GM18511 (cell line): ENCODE data around the gene APOC4.
A peak's percentile ranks its signal among the peaks of the same experiment; 100 is the strongest.
"Not testable (repeated sequence)": the region's sequence is repeated elsewhere in the genome, so short reads cannot be mapped to it uniquely, and the experiment has no call there.

ENCODE experiments used
- ATAC-seq: cut with Tn5 transposase; IDR thresholded peaks from one replicate; pipeline ENCODE4 v1.9.1; 2021; ENCODE audit warnings: mild to moderate bottlenecking, moderate library complexity; ENCODE audit not compliant: unreplicated experiment

Gene APOC4

GRCh38 chr19:44914433-44915206 lies 27.4 kb upstream of the APOC4 start, which contains the start of gene APOC1:
TSS of gene APOC1 (plus strand) at chr19:44914608. CDS start at chr19:44914892, 284 bp downstream.
- ATAC-seq = peak; percentile 92

GRCh38 chr19:44924243-44924725 lies 17.8 kb upstream of the APOC4 start:
- no peak for ATAC-seq

- no peak for ATAC-seq
Observed at GRCh38 chr19:44925114-44925891, 16.7 kb upstream of the APOC4 start.

DNA sequence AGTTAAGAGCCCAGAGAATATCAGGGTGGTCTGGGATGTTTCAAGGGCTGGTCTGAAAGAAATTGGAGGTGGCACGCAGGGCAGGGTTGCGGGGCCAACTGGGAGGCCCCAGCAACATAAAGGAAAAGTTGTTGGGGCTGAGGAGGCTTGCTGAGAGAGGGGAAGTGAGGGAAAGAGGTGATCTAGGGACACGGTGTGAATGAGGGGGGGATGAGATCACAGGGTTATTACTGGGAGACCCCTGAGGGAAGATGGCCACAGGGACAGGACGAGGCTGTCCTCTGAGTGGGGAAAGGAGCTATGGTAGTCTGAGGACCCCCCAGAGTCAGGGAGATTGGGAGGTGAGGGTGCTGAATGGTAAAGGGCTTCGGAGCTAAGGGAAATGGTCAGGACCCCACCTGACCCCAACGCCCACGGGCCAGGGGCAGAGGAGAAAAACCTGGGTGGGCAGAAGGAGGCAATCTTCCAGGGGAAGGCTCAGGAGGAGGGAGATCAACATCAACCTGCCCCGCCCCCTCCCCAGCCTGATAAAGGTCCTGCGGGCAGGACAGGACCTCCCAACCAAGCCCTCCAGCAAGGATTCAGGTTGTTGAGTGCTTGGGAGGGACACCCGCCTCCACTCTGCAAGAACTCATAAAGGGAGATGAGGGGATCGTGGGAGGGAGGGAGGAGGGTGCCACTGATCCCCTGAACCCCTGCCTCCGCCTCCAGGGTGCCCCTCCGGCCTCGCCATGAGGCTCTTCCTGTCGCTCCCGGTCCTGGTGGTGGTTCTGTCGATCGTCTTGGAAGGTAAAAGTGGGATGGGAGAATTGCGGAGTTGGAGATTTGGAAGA lies 15.6 kb upstream of the APOC4 start:
- ATAC-seq = not testable (repeated sequence)

- ATAC-seq = no peak
Observed at GRCh38 chr19:44927746-44928145, 14.3 kb upstream of the APOC4 start.

GRCh38 chr19:44930088-44930487 lies 11.9 kb upstream of the APOC4 start:
- no peak for ATAC-seq

- ATAC-seq = no peak
Observed at GRCh38 chr19:44931541-44931940, 10.5 kb upstream of the APOC4 start.

DNA sequence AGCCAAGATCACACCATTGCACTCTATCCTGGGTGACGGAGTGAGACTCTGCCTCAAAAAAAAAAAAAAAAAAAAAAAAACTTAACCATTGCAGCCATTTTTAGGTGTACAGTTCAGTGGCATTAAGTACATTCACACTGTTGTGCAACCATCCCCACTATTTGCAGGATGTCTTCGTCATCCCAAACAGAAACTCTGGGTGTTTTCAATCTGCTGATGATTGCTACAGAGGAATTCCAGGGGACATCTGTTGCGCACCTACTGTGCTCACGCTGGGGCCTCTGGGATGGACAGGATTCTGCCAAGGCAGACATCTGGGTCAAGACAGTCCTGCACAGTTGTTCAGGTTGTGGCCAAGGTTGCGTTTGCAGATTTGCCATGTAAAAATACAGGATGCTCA lies 2.4 kb upstream of the APOC4 start:
- no peak for ATAC-seq

DNA sequence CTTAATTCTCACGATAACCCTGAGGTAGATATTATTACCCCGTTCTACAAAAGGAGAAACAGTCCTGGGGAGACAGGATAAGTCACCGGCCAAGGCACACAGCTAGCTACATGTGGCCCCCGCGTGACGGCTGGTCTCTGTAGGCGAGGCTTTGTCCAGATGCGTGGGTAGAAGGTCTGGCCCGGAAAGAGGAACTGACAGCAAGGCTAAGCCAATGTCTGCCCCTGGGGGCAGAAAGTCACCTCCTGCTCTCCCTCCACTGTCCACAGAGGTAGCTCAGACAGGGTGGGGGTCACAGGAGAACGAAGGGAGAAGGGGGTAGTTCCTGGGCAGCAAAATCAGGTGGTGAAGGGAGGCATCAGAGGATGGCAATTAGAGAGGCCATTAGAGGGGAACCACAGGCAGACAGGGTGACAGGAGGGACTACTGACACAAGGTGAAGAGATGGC lies 1.8 kb downstream of the APOC4 start:
- ATAC-seq = peak; percentile 83

- ATAC-seq = no peak
Observed at GRCh38 chr19:44947041-44947581, 5.1 kb downstream of the APOC4 start.

DNA sequence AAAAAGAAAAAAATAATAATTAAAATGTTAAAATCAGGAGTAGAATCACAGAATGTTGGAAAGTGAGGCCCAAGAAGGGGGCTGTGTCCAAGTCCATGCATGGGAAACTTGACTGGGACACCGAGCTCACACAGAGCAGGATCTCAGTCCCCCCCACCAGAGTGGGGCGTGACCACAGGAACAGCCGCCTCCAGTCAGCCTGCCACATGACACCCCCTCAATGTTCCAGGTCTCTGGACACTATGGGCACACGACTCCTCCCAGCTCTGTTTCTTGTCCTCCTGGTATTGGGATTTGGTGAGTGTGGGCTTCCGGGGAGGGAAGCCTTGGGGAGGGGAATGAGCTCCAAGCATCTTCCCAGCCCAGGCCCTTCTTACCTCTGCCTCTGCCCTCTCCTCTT lies 6.2 kb downstream of the APOC4 start:
- ATAC-seq = no peak

DNA sequence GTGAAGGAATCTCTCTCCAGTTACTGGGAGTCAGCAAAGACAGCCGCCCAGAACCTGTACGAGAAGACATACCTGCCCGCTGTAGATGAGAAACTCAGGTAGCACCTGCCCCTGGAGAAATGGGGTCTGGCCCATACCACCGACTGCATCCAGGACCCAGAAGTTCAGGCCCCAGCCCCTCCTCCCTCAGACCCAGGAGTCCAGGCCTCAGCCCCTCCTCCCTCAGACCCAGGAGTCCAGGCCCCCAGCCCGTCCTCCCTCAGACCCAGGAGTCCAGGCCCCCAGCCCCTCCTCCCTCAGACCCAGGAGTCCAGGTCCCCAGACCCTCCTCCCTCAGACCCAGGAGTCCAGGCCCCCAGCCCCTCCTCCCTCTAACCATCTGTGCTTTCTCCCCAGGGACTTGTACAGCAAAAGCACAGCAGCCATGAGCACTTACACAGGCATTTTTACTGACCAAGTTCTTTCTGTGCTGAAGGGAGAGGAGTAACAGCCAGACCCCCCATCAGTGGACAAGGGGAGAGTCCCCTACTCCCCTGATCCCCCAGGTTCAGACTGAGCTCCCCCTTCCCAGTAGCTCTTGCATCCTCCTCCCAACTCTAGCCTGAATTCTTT lies 6.8 kb downstream of the APOC4 start:
- no peak for ATAC-seq

- no peak for ATAC-seq
Observed at GRCh38 chr19:44949550-44949949, 7.5 kb downstream of the APOC4 start.

DNA sequence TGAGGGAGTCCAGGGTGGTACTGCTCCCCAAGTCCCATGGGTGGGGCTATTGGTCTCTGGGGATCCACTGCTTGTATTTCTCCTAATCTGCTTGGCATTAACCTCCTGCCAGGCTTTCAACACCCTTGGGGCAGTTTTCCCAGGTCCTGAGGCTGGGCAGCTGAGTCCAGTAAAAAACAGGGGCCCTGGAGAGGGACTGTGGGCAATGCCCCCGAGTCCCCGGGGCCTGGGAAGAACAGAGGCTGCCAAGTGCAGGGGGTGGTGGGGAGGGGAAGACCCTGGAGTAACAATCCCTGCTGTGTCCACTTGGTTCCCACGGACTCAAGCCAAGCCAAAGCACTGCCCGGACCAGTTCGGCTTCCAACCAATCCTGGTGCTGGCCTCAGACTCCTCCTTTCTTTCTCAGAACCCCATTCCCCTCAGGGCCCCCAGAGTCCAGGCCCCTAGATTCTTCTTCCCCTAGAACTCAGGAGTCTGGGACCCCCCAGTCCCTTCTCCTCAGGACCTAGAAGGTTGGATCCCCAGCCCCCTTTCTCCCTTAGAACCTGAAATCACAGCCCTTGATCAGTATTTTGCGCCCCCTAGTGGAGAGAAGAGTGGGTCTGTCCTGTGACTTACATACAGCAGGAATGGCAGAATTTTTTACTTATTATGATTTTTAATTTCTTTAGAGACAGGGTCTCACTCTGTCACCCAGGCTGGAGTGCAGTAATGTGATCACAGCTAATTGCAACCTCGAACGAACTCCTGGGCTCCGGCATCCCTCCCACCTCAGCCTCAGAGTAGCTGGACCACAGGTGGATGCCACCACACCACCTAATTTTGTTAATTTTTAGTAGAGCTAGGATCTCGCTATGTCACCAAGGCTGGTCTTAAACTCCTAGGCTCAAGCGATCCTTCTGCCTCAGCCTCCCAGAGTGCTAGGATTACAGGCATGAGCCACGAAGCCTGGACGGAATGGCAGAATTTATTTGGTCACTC lies 9.4 kb downstream of the APOC4 start:
- no peak for ATAC-seq

DNA sequence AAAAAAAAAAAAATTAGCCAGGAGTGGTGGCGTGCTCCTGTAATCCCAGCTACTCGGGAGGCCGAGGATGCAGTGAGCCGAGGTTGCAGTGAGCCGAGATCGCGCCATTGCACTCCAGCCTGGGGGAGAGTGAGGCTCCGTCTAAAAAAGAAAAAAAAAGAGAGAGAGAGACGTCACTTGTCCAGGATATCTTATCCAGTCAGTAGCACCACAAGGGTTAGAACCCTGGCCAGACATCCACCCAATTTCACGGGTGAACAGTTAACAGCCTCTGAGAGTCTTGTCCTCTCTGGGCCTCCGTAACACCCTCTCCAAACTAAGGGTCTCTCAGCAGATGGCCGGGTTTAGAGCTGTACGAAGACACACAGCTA lies 12.2 kb downstream of the APOC4 start:
- no peak for ATAC-seq

DNA sequence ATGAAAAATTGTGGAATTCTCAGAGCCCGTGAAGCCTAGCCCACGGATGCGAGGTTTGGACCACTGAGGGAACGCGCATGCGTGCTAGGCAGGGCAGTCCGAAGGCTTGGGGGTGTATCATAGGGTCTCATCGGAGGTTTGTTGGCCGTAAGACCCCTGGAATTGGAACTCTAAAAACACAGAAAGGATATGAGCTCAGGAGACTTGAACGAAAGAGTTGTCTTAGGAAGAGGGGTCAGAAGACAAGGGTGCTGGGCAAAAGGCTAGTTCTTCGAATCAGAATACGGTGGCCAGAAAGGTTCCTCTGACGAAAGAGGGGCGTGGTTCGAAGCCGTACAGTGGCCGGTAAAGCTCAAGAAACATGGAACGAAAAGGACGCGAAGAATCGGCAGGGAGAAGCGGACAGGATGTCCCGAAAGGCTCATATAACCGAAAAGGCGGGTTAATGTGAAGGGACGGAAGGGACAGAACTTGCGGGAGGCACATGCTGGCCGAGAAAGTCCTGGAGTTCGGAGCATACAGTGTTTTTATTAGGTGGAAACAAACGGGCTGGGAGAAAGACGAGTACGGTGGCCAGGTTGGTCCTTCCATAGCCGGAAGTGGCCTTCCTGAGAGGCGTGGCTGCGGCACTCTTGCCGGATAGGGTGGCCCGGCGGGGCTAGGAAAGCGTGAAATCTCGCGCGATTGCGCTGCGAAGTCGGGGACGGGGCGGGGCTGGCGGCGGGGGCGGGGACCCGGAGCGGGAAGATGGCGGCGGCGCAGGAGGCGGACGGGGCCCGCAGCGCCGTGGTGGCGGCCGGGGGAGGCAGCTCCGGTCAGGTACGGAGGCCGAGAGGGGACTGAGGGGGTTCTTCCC lies 12.8 kb downstream of the APOC4 start, which contains the start of gene CLPTM1:
Gene CLPTM1 (plus strand): TSS at position 732 of the 856 bp plus-strand sequence. CDS start 16 bp downstream, at position 748.
- ATAC-seq = peak; percentile 92

- peak; percentile 24 for ATAC-seq
Observed at GRCh38 chr19:44955505-44956439, 13.7 kb downstream of the APOC4 start.
